ENCODE data around the gene YWHAQ. TPM values are rescaled to one million over a fixed set of nuclear protein-coding genes. Genes with fewer than 3 reads are reported as not detected.

Gene YWHAQ
- total and polyA plus RNA-seq, 9 of the 15 experiments (the other 6 are each of a cell fraction or from before 2014, with no cell fraction given), result 63.1 to 359 (median 203) TPM

GRCh38 chr2:9599430-9599829 is 31.4 kb downstream of the YWHAQ start:
- H4K20me1 ChIP-seq (replicated peaks; ENCODE audit: control insufficient read depth, insufficient read depth, low read length), result no peaks in the 10 kb centered on the region; the same call in 1 of the 2 replicates
- in situ Hi-C loops (cut with MboI) (no loop called here), intact Hi-C loops (cut with micrococcal nuclease) (no loop called here)
- no peak for DNase-seq (ENCODE audit: extremely low read depth in 1 of 4, low spot score in 3 of 4)
- WGBS (ENCODE audit: insufficient coverage, low coverage, missing lambda C conversion rate), result 100% methylated on average over 1 of the region's 1 CpG
- peaks cover 5 to 17% of the 10 kb centered on the region in 2 experiments; a peak in 3 of 5 replicates for H3K4me1 ChIP-seq (replicated peaks in 1 of 2; ENCODE audit: control insufficient read depth in 2 of 2, insufficient read depth in 2 of 2, low read length in 2 of 2)
- no peaks in the 10 kb centered on the region; the same call in none of the 2 replicates for H3K9me3 ChIP-seq (replicated peaks; ENCODE audit: control insufficient read depth, insufficient read depth, low read depth, low read length)
- FAIRE-seq, result no peak
- no peak overlapping the region for H3K27ac ChIP-seq (ENCODE audit: extremely low read depth, low read depth, low read length)
- H3K27me3 ChIP-seq (ENCODE audit: control insufficient read depth in 2 of 2, insufficient read depth in 2 of 2, low read length in 2 of 2), result no peaks in the 10 kb centered on the region
- no peak overlapping the region for H2AFZ ChIP-seq (ENCODE audit: low read depth, low read length)
- peaks cover 89% of the 10 kb centered on the region for H3K79me2 ChIP-seq (ENCODE audit: control insufficient read depth, insufficient read depth, low read length)
- no peak for ATAC-seq
- H3K4me2 ChIP-seq (ENCODE audit: insufficient read depth, low read length), result no peak overlapping the region
- H3K36me3 ChIP-seq (ENCODE audit: control insufficient read depth, insufficient read depth, low read length), result peaks cover 39% of the 10 kb centered on the region
- POLR2A ChIA-PET, result interaction anchor here (0.5 to 1.3 kb wide), 5 partner anchors 9 to 534 kb away, joined by 3 to 4 read pairs (median 3); no protein-coding TSS in a partner anchor
- no TSS peak for BruUV-seq (replicated peaks)
- no peaks in the 10 kb centered on the region for H3K9me1 ChIP-seq (ENCODE audit: control insufficient read depth, insufficient read depth, low read length)
- TF ChIP-seq ZEB2 (IDR thresholded peaks at IDR 0.05) (peak; percentile 34; the same call in 1 of the 2 replicates), ZNF384 (IDR thresholded peaks at IDR 0.05; ENCODE audit: low read depth, low read length) (0 out of 2 replicates have a peak, but pooled peaks have one; percentile 22), ADNP (tag; IDR thresholded peaks at IDR 0.05) (no peak), ZNF280A (IDR thresholded peaks at IDR 0.05; ENCODE audit: low read depth, partially characterized antibody) (peak; percentile 44), CBX3 (IDR thresholded peaks at IDR 0.05; ENCODE audit: borderline replicate concordance in 1 of 2, low read length in 2 of 2) (peak in 1 of 2 experiments; percentile 71; a peak in 1 of 3 replicates), CREM (IDR thresholded peaks at IDR 0.05; ENCODE audit: low read depth) (no peak), DPF2 (IDR thresholded peaks at IDR 0.05) (no peak)
- CTCF ChIA-PET (ENCODE audit: low intra/inter-chr PET ratio), result no interaction called here
- H3K4me3 ChIP-seq, result no peak overlapping the region
- no peak overlapping the region for H3K9ac ChIP-seq (ENCODE audit: insufficient read depth in 1 of 2, low read depth in 2 of 2, low read length in 2 of 2)

All from K562 (cell line).